GM21717 (cell line): Measurements from ENCODE around the gene ZFAND4.
"Not testable (repeated sequence)": the region's sequence is repeated elsewhere in the genome, so short reads cannot be mapped to it uniquely, and the experiment has no call there.

Source experiments
- ATAC-seq: cut with Tn5 transposase; IDR thresholded peaks from one replicate; pipeline ENCODE4 v1.9.1; 2021; ENCODE audit warnings: mild to moderate bottlenecking, moderate library complexity; ENCODE audit not compliant: unreplicated experiment

ZFAND4 gene

DNA sequence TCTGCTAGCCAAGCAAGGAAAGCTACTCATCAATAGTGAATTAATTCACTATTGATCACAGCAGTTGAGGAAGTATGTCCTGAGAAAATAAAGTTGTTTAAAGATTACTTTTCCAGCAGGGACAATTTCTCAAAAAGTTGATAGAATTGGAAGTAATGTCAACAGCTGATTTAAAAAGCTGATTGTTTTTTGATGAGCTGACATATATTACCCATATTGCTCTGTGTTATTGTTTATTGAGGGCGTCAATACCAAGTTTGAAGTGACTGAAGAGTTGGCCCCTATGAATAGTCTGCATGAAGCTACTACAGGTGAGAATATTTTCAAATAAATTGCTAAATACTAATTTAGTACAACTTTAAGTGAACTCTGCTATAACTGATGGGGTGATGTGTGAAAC, 28.0 kb downstream of the ZFAND4 start:
- no peak for ATAC-seq

DNA sequence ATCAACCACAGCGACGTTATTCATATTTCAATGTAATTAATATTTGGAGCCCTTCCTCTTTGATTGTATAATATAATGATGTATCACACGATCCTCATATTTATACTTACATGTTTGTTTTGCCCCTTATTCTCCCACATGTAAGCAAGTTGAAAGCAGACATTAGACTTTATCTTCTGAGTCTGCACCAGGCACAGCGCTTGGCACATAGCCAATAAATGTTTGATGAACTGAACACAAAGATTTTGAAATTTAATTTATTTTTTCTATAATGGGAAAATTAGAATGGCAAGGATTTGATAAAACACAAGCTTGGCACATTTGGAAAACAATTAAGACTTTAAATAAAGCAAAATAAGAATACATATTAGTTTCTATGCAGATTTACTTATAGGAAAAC, 31.6 kb downstream of the ZFAND4 start:
- ATAC-seq, result no peak

DNA sequence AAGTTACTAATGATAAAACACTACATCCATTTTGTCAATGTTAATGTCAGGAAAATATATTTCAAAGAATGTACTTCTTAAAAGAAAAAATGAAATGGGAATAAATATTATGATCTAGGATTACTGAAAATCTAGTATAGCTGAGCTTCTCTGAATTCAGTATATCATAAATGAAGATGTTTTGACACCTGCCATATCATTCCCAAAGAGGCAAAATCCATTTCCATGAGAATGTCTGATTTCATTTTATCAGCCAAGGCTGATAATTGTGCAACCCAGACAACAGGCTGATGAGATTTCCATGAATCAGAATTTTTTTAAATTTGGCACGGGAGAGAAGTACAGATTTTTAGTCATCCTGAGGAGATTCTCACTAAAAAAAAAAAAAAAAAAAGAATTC, 32.5 kb downstream of the ZFAND4 start:
- no peak for ATAC-seq

DNA sequence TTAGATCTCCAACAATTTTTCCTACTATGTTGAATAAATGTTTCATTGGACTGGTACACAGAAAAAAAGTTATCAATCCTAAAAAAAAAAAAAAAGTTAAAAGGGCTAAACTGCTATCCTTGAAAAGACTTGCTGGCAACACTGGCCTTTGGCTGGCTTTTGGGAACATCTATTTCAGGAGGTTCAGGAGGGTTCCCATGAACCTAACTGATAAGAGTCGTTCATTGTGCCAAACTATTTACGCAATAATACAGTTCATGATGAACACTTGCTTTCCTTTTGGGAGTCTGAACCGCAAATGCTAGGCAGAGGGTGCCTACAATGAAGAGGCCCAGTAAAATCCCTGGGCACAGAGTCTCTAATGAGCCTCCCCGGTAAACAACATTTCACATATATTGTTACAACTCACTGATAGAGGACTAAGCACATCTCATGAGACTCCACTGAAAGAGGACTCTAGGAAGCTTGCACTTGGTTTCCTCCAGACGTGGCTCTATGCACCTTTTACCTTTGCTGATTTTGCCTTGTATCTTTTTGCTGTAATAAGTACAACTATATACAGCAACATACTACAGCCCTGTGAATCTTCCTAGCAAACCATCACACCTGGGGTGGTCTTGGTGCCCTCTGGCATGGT, 45.0 kb downstream of the ZFAND4 start:
- ATAC-seq, result no peak

DNA sequence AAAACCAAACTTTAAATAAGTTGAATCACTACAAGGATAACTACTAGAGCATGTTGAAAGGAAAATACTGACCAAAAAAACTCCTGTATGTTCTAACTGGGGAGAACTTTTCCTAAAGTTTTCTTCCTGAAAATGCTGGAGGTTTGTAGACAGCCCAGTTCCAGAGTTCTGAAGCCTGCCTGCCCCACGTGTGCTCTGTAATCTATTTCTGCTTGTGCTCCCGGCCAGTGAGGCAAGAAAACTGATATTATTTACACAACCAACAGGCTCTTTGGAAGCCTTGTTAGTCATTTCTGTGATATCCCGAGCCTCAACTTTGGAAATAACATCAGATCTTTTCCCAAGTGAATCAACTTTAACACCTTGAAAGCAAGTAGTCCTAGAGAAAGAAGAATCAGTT, 46.7 kb downstream of the ZFAND4 start:
- no peak for ATAC-seq

DNA sequence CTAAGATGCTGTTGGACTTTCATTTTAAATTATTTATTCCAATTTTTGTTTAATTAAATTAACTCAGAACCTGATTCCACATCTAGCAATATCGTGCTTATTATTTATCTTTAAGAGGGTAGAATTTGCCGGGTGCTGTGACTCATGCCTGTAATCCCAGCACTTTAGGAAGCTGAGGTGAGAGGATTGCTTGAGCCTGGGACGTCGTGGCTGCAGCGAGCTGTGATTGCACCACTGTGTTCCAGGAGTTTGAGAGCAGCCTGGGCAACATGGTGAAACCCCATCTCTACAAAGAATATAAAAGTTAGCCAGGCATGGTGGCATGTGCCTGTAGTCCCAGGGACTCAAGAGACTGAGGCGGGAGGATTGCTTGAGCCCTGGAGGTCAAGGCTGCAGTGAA, 47.8 kb downstream of the ZFAND4 start:
- no peak for ATAC-seq

DNA sequence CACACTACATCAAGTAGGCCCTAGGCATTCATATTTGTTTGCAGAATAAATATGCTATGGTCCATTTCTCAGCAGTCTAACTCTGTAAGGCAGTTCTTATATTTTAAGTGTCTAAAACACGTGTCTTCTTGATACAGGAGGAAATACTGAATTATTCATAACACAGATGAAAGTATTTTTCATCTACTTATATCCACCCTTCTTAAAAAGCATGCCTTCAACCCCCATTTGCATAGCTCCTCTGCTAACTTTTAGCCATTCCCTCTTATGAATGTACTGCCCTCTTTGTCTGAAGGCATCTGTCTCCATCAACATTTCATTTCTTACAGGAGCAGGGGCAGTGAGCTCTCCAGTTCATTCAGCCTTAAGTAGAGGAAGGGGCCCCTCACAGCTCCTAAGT, 57.7 kb downstream of the ZFAND4 start:
- no peak for ATAC-seq

DNA sequence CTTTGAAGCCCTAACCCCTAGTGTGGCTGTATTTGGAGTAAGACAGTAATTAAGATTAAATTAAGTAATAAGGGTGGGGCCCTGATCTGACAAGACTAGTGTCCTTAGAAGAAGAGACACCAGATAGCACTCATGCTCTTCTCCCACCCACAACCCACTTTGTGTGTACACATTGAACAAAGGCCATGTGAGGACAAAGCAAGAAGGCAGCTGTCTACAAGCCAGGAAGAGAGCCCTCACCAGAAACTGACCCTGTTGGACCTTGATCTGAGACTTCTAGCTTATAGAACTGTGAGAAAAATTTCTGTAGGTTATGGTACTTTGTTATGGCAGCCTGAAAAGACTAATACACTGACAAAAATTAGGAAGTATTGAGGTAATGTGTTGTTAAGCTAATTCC, 59.8 kb downstream of the ZFAND4 start:
- ATAC-seq, result no peak

DNA sequence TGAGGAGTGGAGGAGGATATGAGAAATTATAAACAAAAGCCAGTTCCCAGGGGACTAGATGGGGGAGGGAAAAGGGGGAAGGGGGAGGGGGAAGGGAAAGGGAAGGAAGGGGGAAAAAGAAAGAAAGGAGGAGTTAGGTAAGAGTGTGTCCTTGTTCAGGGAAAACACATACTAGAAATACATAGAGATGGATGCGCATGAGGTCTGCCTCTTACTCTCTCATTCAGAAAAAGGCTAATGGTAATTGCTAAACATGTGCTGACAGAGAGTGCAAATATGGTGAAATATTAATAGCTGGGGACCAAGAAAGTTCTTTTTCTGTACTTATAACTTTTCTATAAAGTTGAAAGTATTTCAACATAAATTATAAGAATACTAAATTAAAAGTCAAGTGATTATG, 64.5 kb downstream of the ZFAND4 start:
- no peak for ATAC-seq

DNA sequence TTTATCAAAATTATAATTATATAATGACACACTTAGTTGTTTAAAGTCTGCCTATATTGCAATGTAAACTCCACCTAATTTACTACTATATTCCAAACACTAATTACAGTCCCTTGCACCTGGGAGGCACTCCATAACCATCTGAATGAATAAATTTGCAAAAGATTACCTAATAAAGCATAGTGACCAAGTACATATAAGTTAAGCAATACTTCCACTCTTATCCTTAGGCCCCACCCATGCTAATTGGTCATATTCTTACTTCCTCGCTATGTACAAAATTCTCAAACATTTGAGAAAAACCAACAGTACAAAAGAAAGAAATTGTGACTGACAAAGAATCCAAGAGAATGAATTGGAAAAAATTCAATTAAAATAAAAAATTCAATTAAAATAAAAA, 65.3 kb downstream of the ZFAND4 start:
- no peak for ATAC-seq

DNA sequence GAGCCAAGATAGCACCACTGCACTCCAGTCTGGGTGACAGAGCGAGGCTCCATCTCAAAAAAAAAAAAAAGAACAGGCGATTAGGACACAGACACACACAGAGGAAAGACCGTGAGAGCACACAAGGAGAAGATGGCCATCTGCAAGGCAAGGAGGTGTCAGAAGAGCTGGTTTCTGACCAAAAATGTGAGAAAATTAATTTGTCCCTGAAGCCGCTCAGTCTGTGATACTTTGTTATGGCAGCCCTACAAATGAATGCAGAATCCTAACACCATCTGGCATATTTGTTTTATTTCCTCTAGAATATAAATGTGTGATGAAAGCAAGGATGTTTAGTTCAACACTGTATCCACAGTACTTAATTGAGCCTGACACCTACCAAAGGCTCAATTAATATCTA, 69.7 kb downstream of the ZFAND4 start:
- no peak for ATAC-seq

DNA sequence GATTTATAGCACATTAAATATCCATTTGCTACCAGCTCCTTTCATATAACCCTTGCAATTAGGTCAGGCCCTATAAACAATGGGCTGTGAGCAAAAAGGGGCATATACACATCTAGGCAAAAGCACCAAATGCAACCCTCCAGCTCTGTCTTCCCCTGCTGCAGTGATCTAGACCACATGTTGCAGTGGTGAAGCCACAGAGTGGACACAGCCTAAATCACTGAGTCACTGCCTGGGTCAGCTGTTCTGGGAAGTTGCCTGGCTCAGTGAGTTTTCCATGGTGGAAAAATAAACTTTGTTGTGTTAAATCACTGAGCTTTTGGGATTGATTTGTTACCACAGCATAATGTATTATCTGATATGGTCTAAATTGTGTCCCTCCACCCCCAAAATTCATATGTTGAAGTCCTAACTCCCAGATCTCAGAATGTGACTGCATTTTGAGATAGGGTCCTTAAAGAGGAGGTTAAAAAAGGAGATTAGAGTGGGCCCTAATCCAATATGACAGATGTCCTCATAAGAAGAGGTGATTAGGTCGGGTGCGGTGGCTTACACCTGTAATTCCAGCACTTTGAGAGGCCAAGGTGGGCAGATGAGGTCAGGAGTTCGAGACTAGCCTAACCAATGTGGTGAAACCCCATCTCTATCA, 70.4 kb downstream of the ZFAND4 start:
- no peak for ATAC-seq

DNA sequence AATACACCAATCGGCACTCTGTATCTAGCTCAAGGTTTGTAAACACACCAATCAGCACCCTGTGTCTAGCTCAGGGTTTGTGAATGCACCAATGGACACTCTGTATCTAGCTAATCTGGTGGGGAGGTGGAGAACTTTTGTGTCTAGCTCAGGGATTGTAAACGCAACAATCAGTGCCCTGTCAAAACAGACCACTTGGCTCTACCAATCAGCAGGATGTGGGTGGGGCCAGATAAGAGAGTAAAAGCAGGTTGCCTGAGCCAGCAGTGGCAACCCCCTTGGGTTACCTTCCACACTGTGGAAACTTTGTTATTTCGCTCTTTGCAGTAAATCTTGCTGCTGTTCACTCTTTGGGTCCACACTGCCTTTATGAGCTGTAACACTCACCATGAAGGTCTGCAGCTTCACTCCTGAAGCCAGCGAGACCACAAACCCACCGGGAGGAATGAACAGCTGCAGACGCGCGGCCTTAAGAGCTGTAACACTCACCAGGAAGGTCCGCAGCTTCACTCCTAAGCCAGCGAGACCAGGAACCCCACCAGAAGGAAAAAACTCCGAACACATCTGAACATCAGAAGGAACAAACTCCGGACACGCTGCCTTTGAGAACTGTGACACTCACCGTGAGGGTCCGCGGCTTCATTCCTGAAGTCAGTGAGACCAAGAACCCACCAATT, 71.2 kb downstream of the ZFAND4 start:
- ATAC-seq, result not testable (repeated sequence)

DNA sequence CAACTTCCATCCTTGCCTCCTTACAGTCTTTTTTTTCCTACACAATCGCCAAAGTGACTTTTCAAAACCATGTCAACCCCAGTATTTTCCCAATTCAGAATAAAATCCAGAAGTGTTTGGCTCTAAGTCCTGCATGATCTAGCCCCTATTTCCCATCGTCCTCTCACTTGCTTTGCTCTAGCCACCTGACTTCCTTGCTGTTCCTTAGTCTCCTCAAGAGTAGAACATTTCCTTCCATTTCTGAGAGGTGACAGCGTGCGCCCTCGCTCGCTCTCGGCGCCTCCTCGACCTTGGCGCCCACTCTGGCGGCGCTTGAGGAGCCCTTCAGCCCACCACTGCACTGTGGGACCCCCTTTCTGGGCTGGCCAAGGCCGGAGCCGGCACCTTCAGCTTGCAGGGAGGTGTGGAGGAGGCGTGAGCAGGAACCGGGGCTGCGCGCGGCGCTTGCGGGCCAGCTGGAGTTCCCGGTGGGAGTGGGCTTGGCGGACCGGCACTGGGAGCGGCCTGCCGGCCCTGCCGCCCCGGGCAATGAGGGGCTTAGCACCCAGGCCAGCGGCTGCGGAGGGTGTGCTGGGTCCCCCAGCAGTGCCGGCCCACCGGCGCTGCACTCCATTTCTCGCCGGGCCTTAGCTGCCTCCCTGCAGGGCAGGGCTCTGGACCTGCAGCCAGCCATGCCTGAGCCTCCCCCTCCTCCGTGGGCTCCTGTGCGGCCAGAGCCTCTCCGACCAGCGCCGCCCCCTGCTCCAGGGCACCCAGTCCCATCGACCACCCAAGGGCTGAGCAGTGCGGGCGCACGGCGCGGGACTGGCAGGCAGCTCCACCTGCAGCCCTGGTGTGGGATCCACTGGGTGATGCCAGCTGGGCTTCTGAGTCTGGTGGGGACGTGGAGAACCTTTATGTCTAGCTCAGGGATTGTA, 72.0 kb downstream of the ZFAND4 start:
- ATAC-seq, result not testable (repeated sequence)

DNA sequence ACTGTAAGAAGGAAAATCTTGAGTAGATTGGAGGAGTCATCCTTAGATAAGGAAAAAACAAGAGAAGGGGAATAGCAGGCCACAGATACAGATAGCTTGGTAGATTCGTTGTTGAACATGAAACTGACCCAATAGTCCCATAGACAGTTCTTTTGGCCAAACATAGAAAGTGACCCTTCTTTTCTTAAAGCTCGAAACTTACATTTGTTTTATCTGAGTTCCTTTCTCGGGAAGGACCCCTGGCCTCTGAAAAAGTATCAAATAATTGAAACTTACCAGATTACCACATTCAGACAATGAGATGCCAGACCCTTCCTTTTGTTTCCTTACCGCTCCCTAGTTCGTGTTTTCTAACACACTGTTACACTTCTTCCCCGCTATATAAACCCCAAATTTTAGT, 72.9 kb downstream of the ZFAND4 start:
- no peak for ATAC-seq

DNA sequence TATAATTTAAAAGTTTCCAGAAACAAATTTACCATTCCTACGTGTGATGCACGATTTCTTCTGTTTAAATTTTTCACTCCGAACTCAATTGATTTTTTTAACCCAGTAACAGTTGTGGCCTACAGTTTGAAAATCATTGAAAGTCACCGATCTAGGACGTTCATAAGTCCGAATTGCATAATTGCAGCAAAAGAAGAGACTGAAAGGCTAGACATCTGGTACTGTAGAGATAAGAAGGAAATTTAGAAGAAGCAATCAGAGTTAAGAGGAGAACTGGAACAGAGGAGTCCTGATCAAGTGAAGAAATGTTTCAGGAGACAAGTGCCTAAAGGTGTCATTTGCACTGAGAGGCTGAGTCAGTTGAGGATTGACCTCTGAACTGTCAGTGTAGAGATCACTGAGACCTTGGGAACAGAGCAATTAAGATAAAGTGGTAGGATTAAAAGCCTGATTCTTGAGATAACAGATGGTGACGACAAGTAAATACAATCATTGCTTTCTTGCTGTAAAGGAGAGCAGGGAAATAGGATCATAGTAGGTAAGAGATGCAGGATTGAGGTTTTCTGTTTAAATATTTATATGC, 73.5 kb downstream of the ZFAND4 start:
- ATAC-seq, result no peak

DNA sequence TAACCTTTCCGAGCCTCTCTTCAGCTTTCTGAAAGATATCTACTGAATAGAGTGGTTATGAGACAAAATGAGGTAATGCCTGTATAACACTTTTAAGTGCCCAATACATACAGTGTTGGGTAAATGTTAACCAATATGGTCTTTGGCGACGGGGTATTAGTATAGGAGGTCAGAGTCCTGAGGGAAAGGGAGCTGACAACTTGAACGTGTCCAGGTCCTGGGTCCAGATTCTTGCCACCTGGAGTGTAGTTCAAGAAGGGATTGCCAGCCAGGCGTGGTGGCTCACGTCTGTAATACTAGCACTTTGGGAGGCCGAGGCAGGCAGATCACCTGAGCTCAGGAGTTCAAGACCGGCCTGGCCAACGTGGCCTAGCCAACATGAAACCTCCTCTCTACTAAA, 76.0 kb downstream of the ZFAND4 start:
- ATAC-seq, result no peak

DNA sequence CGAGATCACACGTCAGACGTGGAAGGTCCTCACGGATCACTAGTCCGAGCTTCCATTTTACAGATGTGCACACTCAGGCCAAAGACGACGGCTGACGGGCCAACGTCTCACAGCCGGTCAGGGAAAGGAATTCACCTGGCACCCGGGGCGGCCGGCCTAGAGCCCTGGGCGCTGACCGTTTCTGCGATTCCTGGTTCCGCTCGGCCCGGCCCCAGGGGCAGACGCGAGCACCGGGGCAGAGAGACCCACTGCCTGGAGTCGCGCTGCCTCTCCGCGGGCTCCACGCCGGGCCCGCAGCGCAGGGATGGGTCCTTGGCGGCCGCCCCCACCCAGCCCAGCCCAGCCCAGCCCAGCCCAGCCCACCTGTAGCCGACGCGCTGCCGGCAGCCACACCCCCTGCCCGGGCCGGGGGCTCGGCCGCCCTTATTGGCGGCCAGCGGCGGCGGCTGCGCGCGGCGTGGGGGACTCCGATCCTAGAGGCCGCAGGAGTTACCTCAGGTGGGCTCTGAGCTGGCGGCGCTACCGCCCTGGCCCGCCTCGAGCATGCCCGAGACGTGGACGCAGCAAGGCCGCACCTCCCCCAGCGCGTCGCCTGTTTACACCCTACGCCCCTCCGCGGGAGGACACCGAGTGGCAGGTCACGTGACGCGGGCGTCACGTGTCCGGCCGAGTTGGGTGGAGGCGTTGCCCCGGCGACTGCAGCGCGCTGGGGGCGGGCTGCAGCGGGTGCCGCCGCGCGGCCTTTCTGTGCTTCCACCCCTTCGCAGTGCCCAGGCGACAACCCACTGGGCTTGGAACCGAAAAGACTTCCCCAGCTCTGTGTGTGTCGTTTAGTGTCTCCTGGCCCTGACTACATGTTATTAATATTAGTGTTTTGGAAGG, 78.1 kb downstream of the ZFAND4 start:
- peak; percentile 95 for ATAC-seq

DNA sequence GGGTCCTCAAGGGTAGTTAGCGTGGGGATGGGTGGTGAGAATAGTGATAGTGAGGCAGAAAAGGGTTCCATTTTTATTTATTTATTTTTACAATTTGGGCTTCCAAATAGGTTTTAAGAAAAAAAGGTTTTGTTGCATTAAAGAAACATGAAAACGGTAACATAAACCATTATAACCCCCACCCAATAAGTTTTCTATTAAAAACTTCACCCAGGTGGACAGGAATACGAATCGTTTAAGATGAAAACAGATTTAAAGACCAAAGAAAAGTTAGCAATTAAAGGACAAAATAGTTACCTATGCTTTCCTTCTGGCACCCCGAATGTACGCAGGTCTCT, 78.7 kb downstream of the ZFAND4 start:
- no peak for ATAC-seq

DNA sequence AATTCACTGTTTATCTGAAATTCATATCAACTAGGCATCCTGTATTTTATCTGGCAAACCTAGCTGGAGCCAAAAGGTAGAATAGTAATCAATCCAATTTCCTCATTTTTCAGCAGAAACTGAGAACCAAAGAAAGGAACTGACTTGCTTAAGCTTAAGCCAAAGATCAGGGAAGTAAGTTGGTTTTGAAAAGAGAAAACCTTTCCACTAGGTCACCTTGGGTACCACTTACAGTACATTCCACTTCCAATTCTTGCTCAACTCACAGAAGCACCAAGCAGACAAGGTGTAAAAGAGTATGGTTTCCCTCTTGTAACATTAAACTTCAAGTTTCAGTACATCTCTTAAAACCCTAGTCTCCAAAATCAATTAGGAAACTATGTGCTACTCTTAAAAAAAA, 79.6 kb downstream of the ZFAND4 start:
- ATAC-seq, result no peak
